SU-DHL-6 (cell line): Measurements from ENCODE around the gene WDR35.

Source experiments
- H2AFZ ChIP-seq: fragments of 200-600 bp; sonication (generic); 2 replicates; pipeline ENCODE4 v1.6.1; 2014; ENCODE audit warnings: low read depth, mild to moderate bottlenecking, moderate library complexity, mixed read lengths, antibody characterized with exemption, low read length; ENCODE audit not compliant: severe bottlenecking
- H3F3A ChIP-seq: fragments of 200-600 bp; shearing (Covaris generic); 2 replicates; pipeline ENCODE4 v1.6.0; 2016; ENCODE audit warnings: antibody characterized with exemption, mild to moderate bottlenecking; ENCODE audit not compliant: insufficient read depth
- H3K27ac ChIP-seq: fragments of 200-600 bp; sonication (generic); 2 replicates; pipeline ENCODE4 v1.5.1; 2016; ENCODE audit warnings: low read depth, mild to moderate bottlenecking, low read length, moderate library complexity, mixed read lengths
- H3K27me3 ChIP-seq: fragments of 200-600 bp; sonication (generic), shearing (Covaris generic); 2 replicates; pipeline ENCODE4 v1.6.0; 2014; ENCODE audit warnings: mild to moderate bottlenecking, low read length
- H3K36me3 ChIP-seq: fragments of 200-600 bp; sonication (generic); 2 replicates; pipeline ENCODE4 v1.6.1; 2014; ENCODE audit warnings: mild to moderate bottlenecking, low read length, mixed read lengths
- H3K4me2 ChIP-seq: fragments of 300-600, 200-600 bp; shearing (Covaris generic), sonication (generic); 2 replicates; pipeline ENCODE4 v1.6.0; 2014; ENCODE audit warnings: low read length, low read depth, mild to moderate bottlenecking; ENCODE audit not compliant: poor library complexity, severe bottlenecking
- H3K4me3 ChIP-seq: fragments of 200-600 bp; sonication (generic); 2 replicates; pipeline ENCODE4 v1.5.1; 2014; ENCODE audit warnings: antibody characterized with exemption, low read length, mild to moderate bottlenecking, mixed read lengths; ENCODE audit not compliant: insufficient read depth, poor library complexity, severe bottlenecking
- H3K79me2 ChIP-seq: fragments of 200-600 bp; sonication (generic); 2 replicates; pipeline ENCODE4 v1.6.1; 2014; ENCODE audit warnings: mild to moderate bottlenecking, low read length, moderate library complexity; ENCODE audit not compliant: insufficient read depth
- H3K9ac ChIP-seq: fragments of 200-600 bp; sonication (generic); 2 replicates; pipeline ENCODE4 v1.7.0; 2014; ENCODE audit warnings: mild to moderate bottlenecking, low read length
- H3K9me2 ChIP-seq: fragments of 200-600 bp; sonication (generic); replicated peaks from 2 replicates; pipeline ENCODE4 v1.6.1; 2014; ENCODE audit warnings: low read length; ENCODE audit not compliant: insufficient read depth
- H3K9me3 ChIP-seq: fragments of 200-600 bp; sonication (generic); 2 replicates; pipeline ENCODE4 v1.6.1; 2014; ENCODE audit warnings: low read length, mixed read lengths; ENCODE audit not compliant: insufficient read depth
- H4K20me1 ChIP-seq: fragments of 200-600 bp; sonication (generic); 2 replicates; pipeline ENCODE4 v1.6.1; 2014; ENCODE audit warnings: low read depth, mild to moderate bottlenecking, antibody characterized with exemption, low read length, moderate library complexity, mixed read lengths
- CTCF ChIP-seq: fragments of 200-600 bp; sonication (generic); IDR thresholded peaks from one replicate; pipeline ENCODE4 v1.5.1; 2017; ENCODE audit warnings: antibody characterized with exemption, mild to moderate bottlenecking, low read length, moderate library complexity; ENCODE audit not compliant: insufficient read depth, poor library complexity, severe bottlenecking
- EZH2phosphoT487 ChIP-seq: fragments of 200-600 bp; sonication (generic), shearing (Covaris generic); conservative IDR thresholded peaks from 2 replicates; pipeline ENCODE4 v1.6.1; 2018; ENCODE audit warnings: mild to moderate bottlenecking, antibody characterized with exemption, low read length, moderate library complexity, mixed read lengths

WDR35 gene

DNA sequence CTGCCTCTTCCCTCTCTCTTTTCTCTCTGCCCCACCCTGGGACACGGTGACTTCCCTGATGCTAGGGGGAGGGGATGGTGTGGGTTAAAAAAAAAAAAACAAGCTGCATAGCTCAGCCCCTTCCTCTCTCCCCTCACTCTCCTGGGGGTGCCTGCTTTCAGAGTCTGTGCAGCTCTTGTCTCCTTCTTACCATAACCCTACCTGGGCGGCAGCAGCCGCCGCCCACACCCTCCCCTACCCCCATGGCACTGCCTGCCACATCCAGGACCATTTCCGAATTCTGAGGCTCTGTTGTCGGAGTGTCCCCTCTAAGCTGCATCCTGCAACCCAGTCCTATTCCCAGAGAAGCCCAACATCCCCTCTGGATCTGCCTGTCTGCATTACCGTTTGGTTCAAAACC lies 104.1 kb downstream of the WDR35 start:
- no peak overlapping the region for H3K27ac ChIP-seq
- H3K9me3 ChIP-seq: no peaks in the 10 kb centered on the region
- no peak for TF ChIP-seq CTCF
- TF ChIP-seq EZH2phosphoT487: no peak
- no peak overlapping the region for H2AFZ ChIP-seq
- no peaks in the 10 kb centered on the region for H3K9me2 ChIP-seq
- no peak overlapping the region for H3K9ac ChIP-seq
- no peaks in the 10 kb centered on the region; the same call in 1 of the 2 replicates for H4K20me1 ChIP-seq
- no peak overlapping the region for H3K4me2 ChIP-seq
- H3F3A ChIP-seq: no peaks in the 10 kb centered on the region
- H3K27me3 ChIP-seq: no peaks in the 10 kb centered on the region
- H3K36me3 ChIP-seq: no peaks in the 10 kb centered on the region
- no peak overlapping the region for H3K4me3 ChIP-seq
- H3K79me2 ChIP-seq: no peaks in the 10 kb centered on the region

- TF ChIP-seq EZH2phosphoT487: no peak
- TF ChIP-seq CTCF: no peak
- Histone ChIP-seq H3F3A (no peaks in the 10 kb centered on the region), H3K4me3 (no peak overlapping the region), H3K79me2 (no peaks in the 10 kb centered on the region), H2AFZ (no peak overlapping the region), H3K9me2 (no peaks in the 10 kb centered on the region), H3K9me3 (no peaks in the 10 kb centered on the region), H4K20me1 (no peaks in the 10 kb centered on the region), H3K9ac (no peak overlapping the region), H3K27ac (no peak overlapping the region), H3K27me3 (no peaks in the 10 kb centered on the region), H3K4me2 (no peak overlapping the region), H3K36me3 (no peaks in the 10 kb centered on the region)
These were observed 105.8 kb downstream of the WDR35 start for GRCh38 chr2:19883971-19884720.

DNA sequence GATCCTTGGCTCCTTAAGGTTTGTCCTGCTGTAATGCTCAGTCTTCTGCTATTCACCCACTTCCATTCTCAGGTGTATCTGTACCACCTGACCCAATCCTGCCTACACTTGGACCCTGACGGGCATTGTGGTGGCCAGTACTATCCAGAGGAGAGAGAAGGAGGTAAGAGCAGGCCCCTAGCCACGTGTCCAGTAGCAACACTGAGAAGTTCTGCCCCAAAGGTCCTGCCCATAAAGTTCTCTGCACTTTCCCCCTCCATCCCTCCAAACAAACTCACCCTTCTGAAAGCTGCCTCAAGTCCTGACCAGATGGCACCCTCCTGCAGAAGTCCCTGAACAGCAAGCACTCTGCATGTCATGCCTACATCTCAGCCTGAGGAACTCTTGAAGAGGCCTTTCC lies 106.4 kb downstream of the WDR35 start:
- Histone ChIP-seq H3K4me2 (no peak overlapping the region), H3K79me2 (no peaks in the 10 kb centered on the region), H3F3A (no peaks in the 10 kb centered on the region), H3K4me3 (no peak overlapping the region), H3K9me3 (no peaks in the 10 kb centered on the region), H3K9ac (no peak overlapping the region), H4K20me1 (no peaks in the 10 kb centered on the region), H3K27me3 (no peaks in the 10 kb centered on the region), H3K27ac (no peak overlapping the region), H2AFZ (no peak overlapping the region), H3K9me2 (no peaks in the 10 kb centered on the region), H3K36me3 (no peaks in the 10 kb centered on the region)
- TF ChIP-seq EZH2phosphoT487 (no peak), CTCF (no peak)
